Keratinocyte (primary cell): ENCODE data around the gene ADSL. TPM values are rescaled to one million over a fixed set of nuclear protein-coding genes. Genes with fewer than 3 reads are reported as not detected.

Experiments
- DNase-seq: peaks from one replicate; pipeline ENCODE4 v3.0.0-alpha.2; 2011; ENCODE audit warnings: low read depth, missing footprints, low spot score
- FAIRE-seq: peaks from 2 replicates; lab custom pipeline; 2011; peaks lifted over from hg19 to GRCh38; lab: Jason Lieb, UNC
- H2AFZ ChIP-seq: 2 replicates; pipeline ENCODE4 v1.6.0; 2012; ENCODE audit warnings: low read length, control low read depth, inconsistent platforms; ENCODE audit not compliant: control insufficient read depth
- H3K27ac ChIP-seq: 2 replicates; pipeline ENCODE4 v1.5.1; 2011; ENCODE audit warnings: low read length; ENCODE audit not compliant: control insufficient read depth, insufficient read depth
- H3K27me3 ChIP-seq: 3 replicates; pipeline ENCODE4 v1.6.0; 2011; ENCODE audit warnings: low read length; ENCODE audit not compliant: control insufficient read depth, insufficient read depth; ENCODE audit errors: extremely low read depth
- H3K36me3 ChIP-seq, 2 experiments: 2 replicates in 1 of 2; 3 replicates in 1 of 2; pipeline ENCODE4 v1.5.1; 2011; ENCODE audit warnings: low read length in 2 of 2, mild to moderate bottlenecking in 1 of 2; ENCODE audit not compliant: control insufficient read depth in 2 of 2, insufficient read depth in 2 of 2; ENCODE audit errors: extremely low read depth in 1 of 2
- H3K4me1 ChIP-seq: 3 replicates; pipeline ENCODE4 v1.5.1; 2011; ENCODE audit warnings: low read length; ENCODE audit not compliant: control insufficient read depth, insufficient read depth; ENCODE audit errors: extremely low read depth
- H3K4me2 ChIP-seq: 3 replicates; pipeline ENCODE4 v1.6.0; 2011; ENCODE audit warnings: low read depth, low read length; ENCODE audit not compliant: control insufficient read depth, insufficient read depth; ENCODE audit errors: extremely low read depth
- H3K4me3 ChIP-seq, 3 experiments: fragments of 200-600 bp in 1 of 3; sonication (generic) in 1 of 3; 2 replicates in 2 of 3; 3 replicates in 1 of 3; pipeline ENCODE4 v1.5.1; 2011 to 2016; ENCODE audit warnings: low read length in 3 of 3, mild to moderate bottlenecking in 3 of 3, control low read depth in 2 of 3, inconsistent platforms in 1 of 3, low read depth in 1 of 3, mixed read lengths in 1 of 3, mixed run types in 1 of 3, moderate library complexity in 1 of 3; ENCODE audit not compliant: control insufficient read depth in 2 of 3, insufficient read depth in 2 of 3; ENCODE audit errors: extremely low read depth in 1 of 3
- H3K79me2 ChIP-seq: 2 replicates; pipeline ENCODE4 v1.6.0; 2012; ENCODE audit warnings: low read length; ENCODE audit not compliant: control insufficient read depth, insufficient read depth
- H3K9ac ChIP-seq: 3 replicates; pipeline ENCODE4 v1.6.0; 2011; ENCODE audit warnings: low read length; ENCODE audit not compliant: control insufficient read depth, insufficient read depth; ENCODE audit errors: extremely low read depth
- H3K9me1 ChIP-seq: 3 replicates; pipeline ENCODE4 v1.6.0; 2011; ENCODE audit warnings: low read length; ENCODE audit not compliant: control insufficient read depth, insufficient read depth; ENCODE audit errors: extremely low read depth
- H3K9me3 ChIP-seq: 2 replicates; pipeline ENCODE4 v1.5.1; 2012; ENCODE audit warnings: low read depth, low read length; ENCODE audit not compliant: control insufficient read depth
- H4K20me1 ChIP-seq: 3 replicates; pipeline ENCODE4 v1.6.0; 2011; ENCODE audit warnings: low read length; ENCODE audit not compliant: control insufficient read depth, insufficient read depth; ENCODE audit errors: extremely low read depth
- CTCF ChIP-seq, 3 experiments: IDR thresholded peaks in 1 of 3; conservative IDR thresholded peaks in 1 of 3; optimal IDR thresholded peaks in 1 of 3; 2 replicates in 2 of 3; 3 replicates in 1 of 3; pipeline versions ENCODE3 to v1.5.1; 2011; ENCODE audit warnings: low read length in 3 of 3, mild to moderate bottlenecking in 3 of 3, moderate library complexity in 2 of 3, control low read depth in 1 of 3, inconsistent platforms in 1 of 3; ENCODE audit not compliant: insufficient read depth in 2 of 3; ENCODE audit errors: extremely low read depth in 1 of 3
- EZH2 ChIP-seq: IDR thresholded peaks from one replicate; pipeline ENCODE4 v1.6.1; 2012; ENCODE audit warnings: inconsistent platforms, mild to moderate bottlenecking, low read length, moderate library complexity
- dilution Hi-C: fragments of 300-500 bp; cut with MboI; formaldehyde crosslinking; loops from one replicate; pipeline ENCODE4 v1.7.0; 2020; ENCODE audit warnings: low sequenced_read_pairs; ENCODE audit not compliant: extremely low pct_ligation_motif_present
- polyA plus RNA-seq, 5 experiments: library from polyadenylated mRNA; depleted of rRNA in 3 of 5; stranded (reverse) in 3 of 5; stranded (forward) in 1 of 5; unstranded in 1 of 5; fragments of >200 nt; gene quantifications; 1 replicate in 1 of 5; 2 replicates in 3 of 5; 3 replicates in 1 of 5; pipeline versions ENCODE4 v1.2.1 to v1.2.3, GENCODE V29; 2011 to 2012; ENCODE audit warnings: missing spikeins in 2 of 5, low read depth in 1 of 5, low replicate concordance in 1 of 5

ADSL gene
- polyA plus RNA-seq, 1 donor (not counting 4 experiments of a cell fraction or from before 2014, with no cell fraction given), result 96.1 TPM

DNA sequence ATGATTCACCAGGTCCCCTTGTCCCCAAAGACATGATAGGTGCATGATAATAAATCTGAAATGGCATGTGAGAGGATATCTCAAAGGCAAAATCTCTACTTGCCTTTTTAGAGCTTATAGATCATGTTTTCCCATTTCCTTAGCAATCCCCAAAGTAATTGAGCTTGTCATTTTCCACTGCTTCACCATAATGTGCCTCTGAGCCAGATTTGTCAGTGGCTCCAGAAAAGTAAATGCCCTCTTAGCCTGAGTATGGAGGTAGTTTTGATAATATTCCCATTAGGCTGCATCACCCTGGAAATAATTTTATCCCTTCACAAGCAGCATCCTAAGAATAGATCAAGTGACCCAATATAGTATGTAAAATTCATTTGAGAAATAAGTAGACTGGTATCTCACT, 36.7 kb upstream of the ADSL start:
- dilution Hi-C loops, result no loop called here
- no peaks in the 10 kb centered on the region for H3K9me1 ChIP-seq
- no peak overlapping the region for H2AFZ ChIP-seq
- no peak for DNase-seq
- H3K79me2 ChIP-seq, result no peaks in the 10 kb centered on the region
- peaks cover 14% of the 10 kb centered on the region in 2 experiments for H3K36me3 ChIP-seq
- no peaks in the 10 kb centered on the region for H3K4me1 ChIP-seq
- H3K9me3 ChIP-seq, result no peaks in the 10 kb centered on the region
- no peak overlapping the region for H3K4me3 ChIP-seq
- TF ChIP-seq EZH2 (no peak), CTCF (optimal IDR thresholded peaks at IDR 0.05 in 1 of 3, IDR thresholded peaks at IDR 0.05 in 1 of 3, conservative IDR thresholded peaks at IDR 0.05 in 1 of 3; ENCODE audit: extremely low read depth in 1 of 3, insufficient read depth in 2 of 3, low read length in 3 of 3) (no peak)
- H3K27me3 ChIP-seq, result no peaks in the 10 kb centered on the region
- H3K4me2 ChIP-seq, result no peak overlapping the region
- no peak for FAIRE-seq
- no peak overlapping the region for H3K27ac ChIP-seq
- H4K20me1 ChIP-seq, result no peaks in the 10 kb centered on the region
- H3K9ac ChIP-seq, result no peak overlapping the region

DNA sequence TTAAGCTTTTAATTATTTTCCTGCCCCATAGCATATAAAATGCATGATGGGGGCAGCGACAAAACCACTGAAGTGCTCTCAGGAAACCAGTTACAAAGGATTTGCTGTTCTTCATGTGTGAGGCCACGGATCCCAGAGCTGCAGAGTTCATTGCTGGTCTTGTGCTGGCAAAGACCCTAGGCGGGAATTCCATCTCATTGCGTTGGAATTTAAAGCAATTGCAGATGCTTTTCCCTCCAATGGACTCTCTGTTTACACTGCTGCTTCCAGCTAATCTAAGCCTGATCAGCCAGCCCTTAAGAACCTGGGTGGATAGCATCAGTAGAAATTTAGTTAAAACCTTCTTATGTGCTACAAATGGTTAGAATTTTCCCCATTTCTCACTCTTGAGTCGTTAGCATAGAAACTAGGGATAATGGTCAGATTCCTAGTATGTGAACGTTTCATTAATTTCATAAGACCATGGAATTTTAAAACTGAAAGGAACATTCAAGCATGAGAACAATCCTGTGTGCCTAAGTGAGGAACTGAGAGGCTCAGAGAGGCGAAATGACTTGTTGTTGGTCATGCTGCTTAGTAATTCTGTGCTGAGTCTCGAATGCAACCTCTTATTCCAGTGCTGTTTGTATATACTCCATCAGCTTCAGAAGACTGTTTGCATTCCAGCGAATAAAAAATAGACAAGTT, 36.1 kb upstream of the ADSL start:
- DNase-seq (no peak), FAIRE-seq (no peak)
- Histone ChIP-seq H3K9me1 (no peaks in the 10 kb centered on the region), H3K9ac (no peak overlapping the region), H3K9me3 (no peaks in the 10 kb centered on the region), H4K20me1 (no peaks in the 10 kb centered on the region), H3K36me3 (peaks cover 11 to 15% of the 10 kb centered on the region in 2 experiments), H3K4me1 (no peaks in the 10 kb centered on the region), H3K27ac (no peak overlapping the region), H3K4me2 (no peak overlapping the region), H3K27me3 (no peaks in the 10 kb centered on the region), H2AFZ (no peak overlapping the region), H3K79me2 (no peaks in the 10 kb centered on the region), H3K4me3 (no peak overlapping the region)
- dilution Hi-C loops, result no loop called here
- no peak for TF ChIP-seq EZH2
- no peak for TF ChIP-seq CTCF (optimal IDR thresholded peaks at IDR 0.05 in 1 of 3, IDR thresholded peaks at IDR 0.05 in 1 of 3, conservative IDR thresholded peaks at IDR 0.05 in 1 of 3; ENCODE audit: extremely low read depth in 1 of 3, insufficient read depth in 2 of 3, low read length in 3 of 3)
